H9 (cell line): ENCODE measurements around the gene ECHDC3. TPM values are rescaled to one million over a fixed set of nuclear protein-coding genes. Genes with fewer than 3 reads are reported as not detected.

ENCODE experiments used
- DNase-seq: peaks from one replicate; pipeline ENCODE4 v3.0.0-alpha.2; 2017
- H2AFZ ChIP-seq: one replicate; pipeline ENCODE4 v1.6.1; 2013; ENCODE audit warnings: mild to moderate bottlenecking, low read length, control low read depth, moderate library complexity
- H2AK5ac ChIP-seq: 2 replicates; pipeline ENCODE4 v1.6.1; 2013; ENCODE audit warnings: low read length, control low read depth, mixed read lengths; ENCODE audit not compliant: insufficient read length
- H2BK120ac ChIP-seq: one replicate; pipeline ENCODE4 v1.6.1; 2013; ENCODE audit warnings: low read depth, mild to moderate bottlenecking, low read length, control low read depth, inconsistent platforms; ENCODE audit not compliant: poor library complexity, severe bottlenecking
- H2BK12ac ChIP-seq: 2 replicates; pipeline ENCODE4 v1.6.1; 2013; ENCODE audit warnings: low read length, control low read depth, mixed read lengths, low read depth; ENCODE audit not compliant: insufficient read length
- H2BK15ac ChIP-seq: 2 replicates; pipeline ENCODE4 v1.6.1; 2013; ENCODE audit warnings: low read depth, low read length, control low read depth
- H2BK20ac ChIP-seq: one replicate; pipeline ENCODE4 v1.6.1; 2013; ENCODE audit warnings: low read depth, mild to moderate bottlenecking, low read length, control low read depth, inconsistent platforms; ENCODE audit not compliant: poor library complexity, severe bottlenecking
- H2BK5ac ChIP-seq: 2 replicates; pipeline ENCODE4 v1.6.1; 2013; ENCODE audit warnings: low read length, control low read depth, mixed read lengths; ENCODE audit not compliant: insufficient read length
- H3K14ac ChIP-seq: 2 replicates; pipeline ENCODE4 v1.6.1; 2013; ENCODE audit warnings: low read length, control low read depth; ENCODE audit not compliant: insufficient read depth
- H3K18ac ChIP-seq: 2 replicates; pipeline ENCODE4 v1.6.1; 2013; ENCODE audit warnings: low read depth, mild to moderate bottlenecking, mixed read lengths, low read length, control low read depth; ENCODE audit not compliant: insufficient read length
- H3K23ac ChIP-seq: 2 replicates; pipeline ENCODE4 v1.6.1; 2013; ENCODE audit warnings: low read length, control low read depth, mixed read lengths, low read depth; ENCODE audit not compliant: insufficient read length
- H3K23me2 ChIP-seq: 2 replicates; pipeline ENCODE4 v1.6.1; 2013; ENCODE audit warnings: low read depth, mild to moderate bottlenecking, mixed read lengths, low read length, control low read depth; ENCODE audit not compliant: insufficient read length, poor library complexity, severe bottlenecking
- H3K27ac ChIP-seq: 2 replicates; pipeline ENCODE4 v1.5.1; 2013; ENCODE audit warnings: low read length, control low read depth, mixed read lengths, low read depth; ENCODE audit not compliant: insufficient read length
- H3K27me3 ChIP-seq: 2 replicates; pipeline ENCODE4 v1.6.1; 2013; ENCODE audit warnings: low read length, control low read depth, inconsistent platforms; ENCODE audit not compliant: insufficient read depth
- H3K4ac ChIP-seq: 2 replicates; pipeline ENCODE4 v1.6.1; 2013; ENCODE audit warnings: low read depth, mild to moderate bottlenecking, control low read depth, inconsistent platforms, low read length, moderate library complexity
- H3K4me1 ChIP-seq: 2 replicates; pipeline ENCODE4 v1.6.1; 2013; ENCODE audit warnings: low read length, control low read depth, inconsistent platforms; ENCODE audit not compliant: insufficient read depth
- H3K4me2 ChIP-seq: 2 replicates; pipeline ENCODE4 v1.6.1; 2013; ENCODE audit warnings: low read length, control low read depth, mixed read lengths; ENCODE audit not compliant: insufficient read length, insufficient read depth
- H3K56ac ChIP-seq: 2 replicates; pipeline ENCODE4 v1.6.1; 2013; ENCODE audit warnings: low read depth, mild to moderate bottlenecking, mixed read lengths, low read length, control low read depth; ENCODE audit not compliant: insufficient read length
- H3K79me1 ChIP-seq: 2 replicates; pipeline ENCODE4 v1.6.1; 2013; ENCODE audit warnings: low read depth, mild to moderate bottlenecking, moderate library complexity, low read length, control low read depth, inconsistent platforms; ENCODE audit not compliant: insufficient read depth, poor library complexity, severe bottlenecking
- H3K79me2 ChIP-seq: 2 replicates; pipeline ENCODE4 v1.6.1; 2013; ENCODE audit warnings: low read length, control low read depth, inconsistent platforms; ENCODE audit not compliant: insufficient read depth
- H3K9ac ChIP-seq: 2 replicates; pipeline ENCODE4 v1.6.1; 2013; ENCODE audit warnings: low read length, control low read depth, mixed read lengths; ENCODE audit not compliant: insufficient read length; ENCODE audit errors: extremely low read depth
- H3K9me3 ChIP-seq: one replicate; pipeline ENCODE4 v1.6.1; 2013; ENCODE audit warnings: low read depth, low read length, inconsistent platforms; ENCODE audit not compliant: control insufficient read depth
- H3T11ph ChIP-seq: one replicate; pipeline ENCODE4 v1.6.1; 2013; ENCODE audit warnings: mild to moderate bottlenecking, low read length, control low read depth, inconsistent platforms
- H4K20me1 ChIP-seq: one replicate; pipeline ENCODE4 v1.6.1; 2013; ENCODE audit not compliant: control insufficient read depth, insufficient read length, insufficient read depth
- H4K5ac ChIP-seq: 2 replicates; pipeline ENCODE4 v1.6.1; 2013; ENCODE audit warnings: low read depth, mild to moderate bottlenecking, mixed read lengths, low read length, control low read depth; ENCODE audit not compliant: insufficient read length
- H4K8ac ChIP-seq: replicated peaks from 2 replicates; pipeline ENCODE4 v1.6.1; 2013; ENCODE audit warnings: low read length, control low read depth, mixed read lengths, low read depth; ENCODE audit not compliant: insufficient read length
- H4K91ac ChIP-seq: 2 replicates; pipeline ENCODE4 v1.6.1; 2013; ENCODE audit warnings: low read depth, mild to moderate bottlenecking, moderate library complexity, mixed read lengths, low read length, control low read depth; ENCODE audit not compliant: insufficient read length
- H3K27ac Mint-ChIP-seq, 3 experiments: 2 replicates in 2 of 3; 3 replicates in 1 of 3; pipeline ENCODE4 v1.8.0; 2020 to 2021; ENCODE audit warnings: mixed read lengths in 3 of 3, mild to moderate bottlenecking in 1 of 3, moderate library complexity in 1 of 3
- H3K27me3 Mint-ChIP-seq: 2 replicates; pipeline ENCODE4 v1.8.0; 2021; ENCODE audit warnings: low read depth, mild to moderate bottlenecking, moderate library complexity, mixed read lengths
- H3K36me3 Mint-ChIP-seq, 3 experiments: 2 replicates in 2 of 3; 3 replicates in 1 of 3; pipeline ENCODE4 v1.8.0; 2020 to 2021; ENCODE audit warnings: low read depth in 3 of 3, mixed read lengths in 3 of 3; ENCODE audit not compliant: insufficient read depth in 1 of 3
- H3K4me1 Mint-ChIP-seq, 2 experiments: 2 replicates each; pipeline ENCODE4 v1.8.0; 2020; ENCODE audit warnings: mixed read lengths in 2 of 2
- H3K4me3 Mint-ChIP-seq, 2 experiments: 2 replicates in 1 of 2; 3 replicates in 1 of 2; pipeline ENCODE4 v1.8.0; 2020 to 2021; ENCODE audit warnings: mild to moderate bottlenecking in 2 of 2, mixed read lengths in 2 of 2, moderate library complexity in 1 of 2
- H3K9me3 Mint-ChIP-seq, 2 experiments: 2 replicates in 1 of 2; 3 replicates in 1 of 2; pipeline ENCODE4 v1.8.0; 2020; ENCODE audit warnings: mild to moderate bottlenecking in 2 of 2, mixed read lengths in 2 of 2, moderate library complexity in 1 of 2
- WGBS: extraction: QIAGEN DNeasy Blood & Tissue Kit; methylation state at CpG from one replicate; pipeline ENCODE4 v1.1.7; 2013; ENCODE audit warnings: missing lambda C conversion rate, low lambda C conversion rate, mixed read lengths; ENCODE audit not compliant: insufficient read length; ENCODE audit errors: extremely low coverage; 5-methylcytosine and 5-hydroxymethylcytosine counted together
- total RNA-seq: library from RNA; stranded (reverse); gene quantifications from 2 replicates; pipeline ENCODE4 v1.2.1, GENCODE V29; 2021
- TF ChIP-seq, protein P1 (sequence below): fragments of 200-600 bp; sonication (generic); conservative IDR thresholded peaks from 3 replicates; pipeline ENCODE4 v1.8.0; 2021; ENCODE audit warnings: antibody characterized with exemption, mild to moderate bottlenecking

ECHDC3 gene
- total RNA-seq, 1 experiment from 2014 or later, result 9.3 TPM

- no peak overlapping the region for H4K8ac ChIP-seq
- H3K79me1 ChIP-seq, result no peaks in the 10 kb centered on the region
- H3K27ac ChIP-seq, result no peak overlapping the region
- no peak overlapping the region for H2BK5ac ChIP-seq
- no peak overlapping the region for H3K18ac ChIP-seq
- no peak overlapping the region for H2BK12ac ChIP-seq
- Mint-ChIP-seq H3K4me3 (no peak overlapping the region), H3K27me3 (no peaks in the 10 kb centered on the region), H3K9me3 (peaks cover 0 to under 1% of the 10 kb centered on the region in 2 experiments; a peak in 3 of 5 replicates), H3K27ac (no peak overlapping the region), H3K4me1 (peaks cover 0 to 2% of the 10 kb centered on the region in 2 experiments; a peak in 1 of 4 replicates), H3K36me3 (no peaks in the 10 kb centered on the region)
- no peak overlapping the region for H2BK20ac ChIP-seq
- no peaks in the 10 kb centered on the region for H4K20me1 ChIP-seq
- no peaks in the 10 kb centered on the region for H3K9me3 ChIP-seq
- no peak for DNase-seq
- H3K56ac ChIP-seq, result no peak overlapping the region
- TF ChIP-seq, protein P1, sequence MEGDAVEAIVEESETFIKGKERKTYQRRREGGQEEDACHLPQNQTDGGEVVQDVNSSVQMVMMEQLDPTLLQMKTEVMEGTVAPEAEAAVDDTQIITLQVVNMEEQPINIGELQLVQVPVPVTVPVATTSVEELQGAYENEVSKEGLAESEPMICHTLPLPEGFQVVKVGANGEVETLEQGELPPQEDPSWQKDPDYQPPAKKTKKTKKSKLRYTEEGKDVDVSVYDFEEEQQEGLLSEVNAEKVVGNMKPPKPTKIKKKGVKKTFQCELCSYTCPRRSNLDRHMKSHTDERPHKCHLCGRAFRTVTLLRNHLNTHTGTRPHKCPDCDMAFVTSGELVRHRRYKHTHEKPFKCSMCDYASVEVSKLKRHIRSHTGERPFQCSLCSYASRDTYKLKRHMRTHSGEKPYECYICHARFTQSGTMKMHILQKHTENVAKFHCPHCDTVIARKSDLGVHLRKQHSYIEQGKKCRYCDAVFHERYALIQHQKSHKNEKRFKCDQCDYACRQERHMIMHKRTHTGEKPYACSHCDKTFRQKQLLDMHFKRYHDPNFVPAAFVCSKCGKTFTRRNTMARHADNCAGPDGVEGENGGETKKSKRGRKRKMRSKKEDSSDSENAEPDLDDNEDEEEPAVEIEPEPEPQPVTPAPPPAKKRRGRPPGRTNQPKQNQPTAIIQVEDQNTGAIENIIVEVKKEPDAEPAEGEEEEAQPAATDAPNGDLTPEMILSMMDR, result no peak
- H3K9ac ChIP-seq, result no peak overlapping the region
- no peak overlapping the region for H3K4me2 ChIP-seq
- no peaks in the 10 kb centered on the region for H3K79me2 ChIP-seq
- no peaks in the 10 kb centered on the region for H3K23me2 ChIP-seq
- H2BK120ac ChIP-seq, result no peak overlapping the region
- no peak overlapping the region for H3T11ph ChIP-seq
- no CpG with 5 or more reads among the region's 14 CpGs for WGBS
- H2AK5ac ChIP-seq, result no peak overlapping the region
- H2BK15ac ChIP-seq, result no peak overlapping the region
- no peaks in the 10 kb centered on the region for H3K27me3 ChIP-seq
- H3K14ac ChIP-seq, result no peak overlapping the region
- no peaks in the 10 kb centered on the region for H3K4me1 ChIP-seq
- no peak overlapping the region for H3K4ac ChIP-seq
- no peak overlapping the region for H3K23ac ChIP-seq
- no peak overlapping the region for H4K5ac ChIP-seq
- no peak overlapping the region for H4K91ac ChIP-seq
- H2AFZ ChIP-seq, result no peak overlapping the region
Measured at GRCh38 chr10:11773761-11774441, 31.7 kb downstream of the ECHDC3 start.
